Myocyte (in vitro differentiated cells): ENCODE data around the gene ANKRD1. TPM values are rescaled to one million over a fixed set of nuclear protein-coding genes. Genes with fewer than 3 reads are reported as not detected.

Experiments used
- DNase-seq: peaks from one replicate; pipeline ENCODE4 v3.0.0-alpha.2; 2012; ENCODE audit warnings: low read depth
- total RNA-seq: library from RNA; depleted of rRNA; stranded (reverse); fragments of >200 nt; gene quantifications from 2 replicates; pipeline ENCODE4 v1.2.3, GENCODE V29; 2014

ANKRD1 gene
- total RNA-seq, 1 donor from 2014 or later: 970 TPM

DNA sequence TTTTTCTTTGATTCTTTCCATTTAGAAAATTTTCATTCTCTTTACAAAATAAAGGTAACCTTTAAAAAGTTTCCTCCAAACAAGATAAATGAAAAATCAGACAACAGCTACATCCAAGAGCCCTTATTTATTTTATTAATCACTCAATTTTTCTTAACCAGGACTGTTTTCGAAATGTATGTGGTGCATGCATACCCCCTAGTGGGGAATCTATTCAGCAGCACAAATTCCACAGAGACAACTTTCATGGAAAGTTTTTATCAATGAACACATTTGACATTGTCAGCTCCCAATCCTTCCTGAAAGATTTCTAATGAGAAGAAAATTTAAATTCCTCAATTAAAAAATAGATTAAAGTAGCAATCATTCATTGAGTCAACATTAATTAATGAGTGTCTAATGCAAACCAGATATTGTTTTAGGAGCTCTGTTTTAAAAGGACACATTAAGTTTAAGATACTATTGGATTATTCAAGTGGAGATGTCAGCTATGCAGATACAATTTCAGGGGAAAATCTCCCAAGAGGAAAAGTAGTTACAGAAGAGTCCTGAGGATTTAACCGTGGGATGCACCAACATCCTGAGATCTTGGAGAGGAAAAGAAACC lies 57.9 kb downstream of the ANKRD1 start:
- peak; percentile 54 for DNase-seq

Other genes with a start within 250 kb of the ANKRD1 start
- gene HTR7, start 63.0 kb downstream of the ANKRD1 start, total RNA-seq: 4.2 and 18.2 TPM in 2 replicates
- gene RPP30, start 49.1 kb downstream of the ANKRD1 start, total RNA-seq: 30.9 and 44.1 TPM in 2 replicates